ENCODE data around the gene GALNT2.

The GALNT2 gene

DNA sequence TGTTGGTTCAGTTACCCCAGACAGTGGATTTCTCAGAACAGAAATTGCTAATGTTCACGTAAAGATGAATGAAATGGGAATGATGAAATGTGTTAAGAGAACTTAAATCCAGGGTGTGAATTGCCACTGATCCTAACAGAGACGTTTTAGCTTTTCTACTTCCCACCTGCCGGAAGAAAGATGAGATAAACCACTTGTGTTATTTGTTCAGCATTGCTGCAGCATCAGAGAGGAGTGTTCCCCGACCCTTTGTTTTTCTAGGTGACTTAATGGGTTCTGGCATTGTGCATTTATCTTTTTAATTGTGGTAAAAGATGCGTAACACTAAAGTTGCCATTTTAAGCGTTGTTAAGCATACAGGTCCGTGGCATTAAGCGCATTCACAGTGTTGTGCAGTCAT, 122.3 kb downstream of the GALNT2 start:
- Histone ChIP-seq H3K9ac (ENCODE audit: low read depth, low read length) (no peak overlapping the region), H3K4me1 (ENCODE audit: insufficient read depth, low read length) (peaks cover 30% of the 10 kb centered on the region), H3K36me3 (ENCODE audit: insufficient read depth, low read length) (peaks cover 4% of the 10 kb centered on the region; the same call in 1 of the 2 replicates), H3K9me3 (ENCODE audit: control insufficient read depth, insufficient read depth, low read length) (no peaks in the 10 kb centered on the region)

DNA sequence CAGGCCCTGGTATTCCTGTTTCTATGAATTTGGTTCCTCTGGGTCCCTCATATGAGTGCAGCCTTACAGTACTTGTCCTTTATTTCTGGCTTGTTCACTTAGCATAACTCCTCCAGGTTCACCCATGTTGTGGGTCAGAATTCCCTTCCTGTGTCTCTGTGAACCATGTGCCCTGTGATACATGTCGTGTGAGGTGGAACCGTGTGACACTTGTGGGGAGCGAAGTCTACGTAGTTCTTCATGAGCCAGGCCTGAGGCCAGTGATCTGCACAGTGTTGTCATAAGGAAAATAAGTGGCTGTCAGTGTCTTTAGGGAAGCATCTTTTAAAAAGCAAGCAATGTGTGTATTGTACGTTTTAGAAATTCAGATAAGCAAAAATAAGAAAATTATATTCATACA, 122.8 kb downstream of the GALNT2 start:
- Histone ChIP-seq H3K4me1 (ENCODE audit: insufficient read depth, low read length) (peaks cover 30% of the 10 kb centered on the region), H3K9ac (ENCODE audit: low read depth, low read length) (no peak overlapping the region), H3K36me3 (ENCODE audit: insufficient read depth, low read length) (peaks cover 4% of the 10 kb centered on the region; the same call in 1 of the 2 replicates), H3K9me3 (ENCODE audit: control insufficient read depth, insufficient read depth, low read length) (no peaks in the 10 kb centered on the region)

DNA sequence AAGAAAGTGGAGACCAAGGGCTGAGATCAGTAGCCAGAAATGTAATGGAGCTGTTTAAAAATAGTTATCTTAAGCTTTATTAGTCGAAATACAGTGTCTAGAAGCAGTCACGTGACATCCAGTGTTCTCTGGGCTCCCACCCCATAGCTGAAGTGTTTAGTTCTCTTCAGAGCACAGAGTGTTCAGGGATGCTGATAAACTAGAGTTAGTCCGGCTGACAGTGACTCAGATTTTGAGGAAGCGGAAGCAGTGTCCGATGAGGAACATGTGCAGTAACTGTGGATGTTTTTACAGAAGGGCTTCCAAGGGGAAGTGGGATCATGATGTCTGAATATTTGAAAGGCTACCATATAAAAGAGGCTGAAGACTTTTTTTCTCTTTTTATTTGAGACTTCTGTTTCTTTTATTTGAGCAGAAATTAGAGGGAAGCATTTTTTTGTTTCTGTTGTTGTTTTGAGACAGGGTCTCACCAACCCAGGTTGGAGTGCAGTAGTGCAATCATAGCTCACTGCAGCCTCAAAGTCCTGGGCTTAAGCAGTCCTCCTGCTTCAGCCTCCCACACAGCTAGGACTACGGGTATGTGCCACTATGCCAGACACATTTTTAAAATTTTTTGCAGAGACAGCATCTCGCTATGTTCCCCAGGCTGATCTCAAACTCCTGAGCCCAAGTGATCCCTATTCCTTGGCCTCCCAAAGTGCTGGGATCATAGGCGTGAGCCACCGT, 124.2 kb downstream of the GALNT2 start:
- no peak overlapping the region for H3K9ac ChIP-seq (ENCODE audit: low read depth, low read length)

GRCh38 chr1:230191855-230192254, 124.8 kb downstream of the GALNT2 start:
- no peaks in the 10 kb centered on the region for H3K9me3 ChIP-seq (ENCODE audit: control insufficient read depth, insufficient read depth, low read length)
- no peak overlapping the region for H3K9ac ChIP-seq (ENCODE audit: low read depth, low read length)
- peaks cover 4% of the 10 kb centered on the region; the same call in 1 of the 2 replicates for H3K36me3 ChIP-seq (ENCODE audit: insufficient read depth, low read length)
- H3K4me1 ChIP-seq (ENCODE audit: insufficient read depth, low read length) = peaks cover 12% of the 10 kb centered on the region

More for the DNA sequence above, 124.2 kb downstream of the GALNT2 start:
- Histone ChIP-seq H3K36me3 (ENCODE audit: insufficient read depth, low read length) (peaks cover 4% of the 10 kb centered on the region; the same call in 1 of the 2 replicates), H3K9me3 (ENCODE audit: control insufficient read depth, insufficient read depth, low read length) (no peaks in the 10 kb centered on the region), H3K4me1 (ENCODE audit: insufficient read depth, low read length) (peaks cover 18% of the 10 kb centered on the region)

DNA sequence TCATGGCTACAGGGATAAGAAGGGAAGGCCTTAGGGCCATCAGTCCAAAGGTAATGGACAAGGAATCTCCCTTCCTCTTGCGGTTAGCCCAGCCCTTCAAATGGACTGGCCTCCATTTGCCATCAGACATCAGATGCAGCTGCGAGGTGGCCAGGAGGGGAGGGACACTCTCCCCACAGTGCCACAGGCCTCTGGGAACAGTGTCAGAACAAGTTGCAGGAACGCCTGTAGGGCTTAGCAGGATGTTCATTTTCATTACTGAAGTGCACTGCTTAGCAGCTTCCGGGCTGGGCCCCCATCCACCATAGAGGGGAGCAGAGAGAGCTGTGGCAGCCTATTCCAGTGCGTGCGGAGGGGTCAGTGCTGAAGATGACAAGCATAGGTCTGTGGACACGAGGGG, 127.5 kb downstream of the GALNT2 start:
- Histone ChIP-seq H3K9ac (ENCODE audit: low read depth, low read length) (no peak overlapping the region), H3K9me3 (ENCODE audit: control insufficient read depth, insufficient read depth, low read length) (no peaks in the 10 kb centered on the region), H3K36me3 (ENCODE audit: insufficient read depth, low read length) (no peaks in the 10 kb centered on the region), H3K4me1 (ENCODE audit: insufficient read depth, low read length) (no peaks in the 10 kb centered on the region)

- H3K9ac ChIP-seq (ENCODE audit: low read depth, low read length) = no peak overlapping the region
- no peaks in the 10 kb centered on the region for H3K4me1 ChIP-seq (ENCODE audit: insufficient read depth, low read length)
- H3K36me3 ChIP-seq (ENCODE audit: insufficient read depth, low read length) = no peaks in the 10 kb centered on the region
- no peaks in the 10 kb centered on the region for H3K9me3 ChIP-seq (ENCODE audit: control insufficient read depth, insufficient read depth, low read length)
These were observed 128.2 kb downstream of the GALNT2 start for GRCh38 chr1:230195199-230195598.

DNA sequence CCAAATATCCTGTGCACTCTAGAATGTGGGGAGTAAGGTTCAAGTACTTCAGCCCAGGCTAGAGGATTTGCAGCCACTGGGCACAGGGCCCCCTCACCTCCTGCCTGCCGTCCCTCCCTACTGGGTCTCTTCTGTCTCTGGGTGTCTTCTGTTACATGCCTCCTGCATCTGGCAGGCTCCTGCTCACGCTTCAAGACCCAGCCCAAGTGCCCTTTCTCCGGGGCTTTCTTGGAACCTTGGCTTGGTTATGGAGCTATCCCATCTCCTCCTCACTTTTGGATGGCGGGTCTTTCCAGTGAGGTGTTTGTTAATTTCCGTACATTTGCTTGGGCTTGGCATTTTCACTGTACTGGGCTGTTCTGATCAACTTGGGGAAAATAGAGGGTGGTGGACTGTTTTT, 129.0 kb downstream of the GALNT2 start:
- Histone ChIP-seq H3K4me1 (ENCODE audit: insufficient read depth, low read length) (no peaks in the 10 kb centered on the region), H3K9me3 (ENCODE audit: control insufficient read depth, insufficient read depth, low read length) (no peaks in the 10 kb centered on the region), H3K9ac (ENCODE audit: low read depth, low read length) (no peak overlapping the region), H3K36me3 (ENCODE audit: insufficient read depth, low read length) (no peaks in the 10 kb centered on the region)

DNA sequence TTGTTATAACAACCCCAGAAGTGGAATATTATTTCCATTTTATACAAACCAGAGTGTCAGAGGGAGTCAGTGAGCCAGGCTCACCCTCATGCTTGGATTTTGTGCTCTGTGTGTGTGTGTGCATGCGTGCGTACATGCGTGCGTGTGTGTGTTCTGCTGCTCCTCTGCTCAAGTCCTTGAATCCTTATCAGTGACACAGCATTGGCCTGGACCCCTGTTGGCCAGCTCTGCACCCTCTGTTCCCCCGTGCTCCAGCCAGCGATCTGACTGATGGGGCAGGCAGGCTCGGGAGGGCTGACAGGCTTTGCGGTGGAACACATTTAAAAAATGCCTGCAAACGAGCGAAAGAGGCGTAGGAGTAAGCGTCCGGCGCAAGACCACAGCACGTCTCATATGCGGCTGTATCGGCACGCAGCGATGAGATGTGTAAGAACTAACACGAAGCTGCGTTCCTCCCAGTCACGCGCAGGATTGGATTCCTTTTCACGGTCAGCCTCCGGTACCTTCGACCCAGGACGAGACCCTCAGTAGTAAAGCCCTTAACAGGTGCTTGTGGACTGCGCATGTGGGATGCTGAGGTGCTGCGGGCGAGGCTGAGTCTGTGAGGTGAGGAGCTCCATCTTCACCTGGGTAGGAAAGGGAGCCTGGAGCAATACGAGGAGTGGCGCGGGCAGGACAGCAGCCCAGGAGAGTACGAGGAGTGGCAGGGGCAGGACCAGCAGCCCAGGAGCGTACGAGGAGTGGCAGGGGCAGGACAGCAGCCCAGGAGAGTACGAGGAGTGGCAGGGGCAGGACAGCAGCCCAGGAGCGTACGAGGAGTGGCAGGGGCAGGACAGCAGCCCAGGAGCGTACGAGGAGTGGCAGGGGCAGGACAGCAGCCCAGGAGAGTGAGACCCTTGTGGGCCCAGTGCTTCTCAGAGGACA, 130.9 kb downstream of the GALNT2 start:
- Histone ChIP-seq H3K9ac (ENCODE audit: low read depth, low read length) (no peak overlapping the region), H3K4me1 (ENCODE audit: insufficient read depth, low read length) (no peaks in the 10 kb centered on the region), H3K36me3 (ENCODE audit: insufficient read depth, low read length) (no peaks in the 10 kb centered on the region), H3K9me3 (ENCODE audit: control insufficient read depth, insufficient read depth, low read length) (no peaks in the 10 kb centered on the region)

GRCh38 chr1:230199034-230199433, 132.0 kb downstream of the GALNT2 start:
- Histone ChIP-seq H3K4me1 (ENCODE audit: insufficient read depth, low read length) (no peaks in the 10 kb centered on the region), H3K9me3 (ENCODE audit: control insufficient read depth, insufficient read depth, low read length) (no peaks in the 10 kb centered on the region), H3K9ac (ENCODE audit: low read depth, low read length) (no peak overlapping the region), H3K36me3 (ENCODE audit: insufficient read depth, low read length) (no peaks in the 10 kb centered on the region; the same call in 1 of the 2 replicates)

- no peak overlapping the region for H3K9ac ChIP-seq (ENCODE audit: low read depth, low read length)
- no peaks in the 10 kb centered on the region; the same call in 1 of the 2 replicates for H3K36me3 ChIP-seq (ENCODE audit: insufficient read depth, low read length)
- no peaks in the 10 kb centered on the region for H3K9me3 ChIP-seq (ENCODE audit: control insufficient read depth, insufficient read depth, low read length)
- no peaks in the 10 kb centered on the region for H3K4me1 ChIP-seq (ENCODE audit: insufficient read depth, low read length)
These were observed 132.5 kb downstream of the GALNT2 start for GRCh38 chr1:230199554-230199953.

DNA sequence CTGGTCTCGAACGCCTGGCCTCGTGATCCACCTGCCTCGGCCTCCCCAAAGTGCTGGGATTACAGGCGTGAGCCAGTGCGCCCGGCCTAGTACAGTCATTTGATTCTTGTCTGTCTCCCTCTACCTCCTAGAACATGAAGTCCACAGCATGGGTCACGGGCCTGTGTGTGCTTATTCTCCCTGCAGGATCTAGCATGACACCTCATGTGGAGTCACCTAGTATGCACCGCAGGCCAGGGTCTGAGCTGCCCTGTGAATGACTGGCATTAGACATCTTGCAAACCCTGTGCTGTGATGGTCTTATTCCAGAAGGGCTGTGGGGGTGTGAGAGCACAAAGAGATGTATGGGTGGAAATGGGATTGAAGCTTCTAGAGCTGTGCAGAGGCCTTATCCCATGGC, 133.2 kb downstream of the GALNT2 start:
- no peaks in the 10 kb centered on the region for H3K9me3 ChIP-seq (ENCODE audit: control insufficient read depth, insufficient read depth, low read length)
- no peaks in the 10 kb centered on the region for H3K4me1 ChIP-seq (ENCODE audit: insufficient read depth, low read length)
- H3K36me3 ChIP-seq (ENCODE audit: insufficient read depth, low read length) = no peaks in the 10 kb centered on the region; the same call in 1 of the 2 replicates
- no peak overlapping the region for H3K9ac ChIP-seq (ENCODE audit: low read depth, low read length)

DNA sequence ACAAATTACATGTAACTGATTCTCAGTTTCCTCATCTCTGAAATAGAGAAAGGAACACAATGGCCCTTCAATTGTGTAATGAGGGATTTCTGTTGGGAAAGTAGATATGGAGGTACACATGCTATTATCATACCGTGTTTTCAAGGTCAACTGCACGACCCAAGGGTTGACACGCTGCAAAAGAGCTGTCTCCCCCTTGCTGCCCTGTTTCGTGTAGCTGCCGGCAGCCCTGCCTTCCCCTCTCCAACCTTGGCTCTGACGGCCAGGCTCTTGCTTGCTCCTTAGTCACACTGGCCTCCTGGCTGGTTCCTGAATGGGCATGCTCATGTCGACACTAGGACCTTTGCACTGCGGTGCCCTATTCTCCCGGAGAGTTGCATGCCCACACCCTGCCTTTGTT, 134.4 kb downstream of the GALNT2 start:
- Histone ChIP-seq H3K9me3 (ENCODE audit: control insufficient read depth, insufficient read depth, low read length) (no peaks in the 10 kb centered on the region), H3K36me3 (ENCODE audit: insufficient read depth, low read length) (no peaks in the 10 kb centered on the region; the same call in 1 of the 2 replicates), H3K4me1 (ENCODE audit: insufficient read depth, low read length) (no peaks in the 10 kb centered on the region)

DNA sequence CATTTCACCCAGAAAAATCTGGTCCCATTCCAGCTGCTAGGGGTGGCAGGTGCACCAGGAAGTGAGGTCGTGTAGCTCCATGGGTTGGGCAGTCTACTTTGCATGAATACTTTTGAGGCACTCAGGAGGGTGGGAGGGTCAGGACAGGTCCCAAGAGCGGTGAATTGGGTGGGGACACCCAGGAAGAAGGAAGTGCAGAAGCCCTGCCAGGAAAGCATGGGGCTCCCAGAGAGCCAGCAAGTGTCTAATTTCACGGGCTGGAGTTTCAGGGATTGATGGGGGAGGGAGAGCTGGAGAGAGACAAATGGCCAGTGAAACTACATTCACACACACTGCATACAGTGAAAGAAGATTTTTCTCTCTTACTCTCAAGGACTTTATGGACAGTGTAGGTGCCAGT, 137.8 kb downstream of the GALNT2 start:
- no peaks in the 10 kb centered on the region for H3K9me3 ChIP-seq (ENCODE audit: control insufficient read depth, insufficient read depth, low read length)
- H3K36me3 ChIP-seq (ENCODE audit: insufficient read depth, low read length) = no peaks in the 10 kb centered on the region; the same call in 1 of the 2 replicates
- H3K4me1 ChIP-seq (ENCODE audit: insufficient read depth, low read length) = no peaks in the 10 kb centered on the region
- H3K9ac ChIP-seq (ENCODE audit: low read depth, low read length) = no peak overlapping the region

More for the DNA sequence above, 134.4 kb downstream of the GALNT2 start:
- H3K9ac ChIP-seq (ENCODE audit: low read depth, low read length) = no peak overlapping the region

GRCh38 chr1:230205719-230206198, 138.7 kb downstream of the GALNT2 start:
- H3K9ac ChIP-seq (ENCODE audit: low read depth, low read length) = no peak overlapping the region
- no peaks in the 10 kb centered on the region; the same call in 1 of the 2 replicates for H3K36me3 ChIP-seq (ENCODE audit: insufficient read depth, low read length)
- H3K9me3 ChIP-seq (ENCODE audit: control insufficient read depth, insufficient read depth, low read length) = no peaks in the 10 kb centered on the region
- H3K4me1 ChIP-seq (ENCODE audit: insufficient read depth, low read length) = no peaks in the 10 kb centered on the region
